ENCODE measurements around the gene MIA. TPM values are rescaled to one million over a fixed set of nuclear protein-coding genes. Genes with fewer than 3 reads are reported as not detected.

MIA gene
- total and polyA plus RNA-seq, 4 donors = 0.42 to 0.44 TPM; not detected in 2

- TF ChIP-seq CTCF (IDR thresholded peaks at IDR 0.05; ENCODE audit: low read depth, low read length, missing input control) (no peak), HNF4A (conservative IDR thresholded peaks at IDR 0.05) (no peak)
- TF ChIP-seq, protein P1, sequence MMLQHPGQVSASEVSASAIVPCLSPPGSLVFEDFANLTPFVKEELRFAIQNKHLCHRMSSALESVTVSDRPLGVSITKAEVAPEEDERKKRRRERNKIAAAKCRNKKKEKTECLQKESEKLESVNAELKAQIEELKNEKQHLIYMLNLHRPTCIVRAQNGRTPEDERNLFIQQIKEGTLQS (IDR thresholded peaks at IDR 0.05) = no peak
Measured at GRCh38 chr19:40800997-40801377, 25.7 kb downstream of the MIA start (continued).

- Histone ChIP-seq H3K27me3 (ENCODE audit: control insufficient read depth in 4 of 4, insufficient read depth in 4 of 4, low read length in 3 of 4) (no peaks in the 10 kb centered on the region), H3K36me3 (ENCODE audit: control insufficient read depth in 4 of 4, insufficient read depth in 3 of 4, low read depth in 1 of 4, low read length in 3 of 4) (peaks cover 0 to 5% (median 3%) of the 10 kb centered on the region in 4 donors), H3K27ac (ENCODE audit: low read depth in 1 of 2, low read length in 2 of 2) (peak overlapping the region; percentile 48 to 82), H3K4me1 (ENCODE audit: control insufficient read depth in 4 of 4, insufficient read depth in 4 of 4, low read length in 3 of 4) (peaks cover 34 to 76% (median 68%) of the 10 kb centered on the region in 4 donors), H3K9me3 (ENCODE audit: control insufficient read depth in 4 of 4, low read length in 3 of 4) (no peaks in the 10 kb centered on the region), H3K4me3 (ENCODE audit: low read depth in 1 of 3, low read length in 3 of 3) (no peak overlapping the region), H3K9ac (ENCODE audit: low read depth in 1 of 2, low read length in 2 of 2) (no peak overlapping the region)
- 61% methylated on average over 13 of the region's 13 CpGs for WGBS
- no peak for DNase-seq (ENCODE audit: low spot score)
- no peak for TF ChIP-seq HNF4G (IDR thresholded peaks at IDR 0.05)
- no peak for TF ChIP-seq HNF4A (conservative IDR thresholded peaks at IDR 0.05)
- TF ChIP-seq TAF1 (conservative IDR thresholded peaks at IDR 0.05) = no peak
- TF ChIP-seq GABPA (IDR thresholded peaks at IDR 0.05 in 1 of 2, conservative IDR thresholded peaks at IDR 0.05 in 1 of 2) = no peak
- TF ChIP-seq RAD21 (IDR thresholded peaks at IDR 0.05) = no peak
- TF ChIP-seq SP1 (IDR thresholded peaks at IDR 0.05) = no peak
Measured at GRCh38 chr19:40801426-40802299, 26.3 kb downstream of the MIA start.

DNA sequence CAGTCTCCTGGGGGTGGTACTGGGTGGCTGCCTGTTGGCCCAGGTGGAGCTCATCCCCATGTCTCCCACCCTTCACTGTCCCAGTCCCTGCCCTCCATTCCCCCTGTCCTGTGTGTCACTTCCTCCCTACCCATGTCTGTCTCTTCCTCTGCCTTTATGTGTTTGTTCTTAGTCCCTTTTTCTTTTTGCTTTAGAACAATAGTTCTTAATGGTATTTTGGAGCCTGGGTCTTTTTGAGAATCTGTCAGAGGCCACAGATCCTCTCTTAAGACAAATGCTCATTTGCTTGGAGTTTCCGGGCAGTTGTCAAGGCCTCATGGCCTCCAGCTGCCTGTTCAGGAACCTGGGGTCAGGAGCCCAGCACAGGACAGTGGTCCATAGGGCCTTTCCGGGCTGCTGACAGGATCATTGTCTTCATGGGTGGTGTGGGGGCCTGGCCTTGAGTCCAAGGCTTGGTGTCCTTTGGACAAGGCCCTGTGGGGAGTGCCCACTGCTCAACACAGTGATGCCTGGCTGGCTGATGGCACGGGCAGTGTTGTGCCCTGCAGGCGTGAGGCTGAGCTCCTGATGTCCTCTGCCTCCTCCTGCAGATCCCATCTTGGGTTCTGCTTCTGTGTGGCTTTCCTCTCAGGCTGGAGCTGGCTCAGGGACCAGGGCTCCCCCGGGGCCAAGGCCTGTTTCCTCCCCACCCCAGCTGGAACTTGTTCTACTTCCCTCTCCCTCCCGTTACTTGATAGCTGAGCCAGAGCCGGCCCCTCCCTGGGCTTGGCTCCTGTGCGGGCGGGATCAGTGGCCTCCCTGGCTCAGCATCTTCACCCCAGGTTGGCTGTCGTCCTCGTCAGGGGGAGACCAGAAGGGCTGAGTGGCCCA is 27.2 kb downstream of the MIA start:
- H3K27ac ChIP-seq (ENCODE audit: low read depth in 1 of 2, low read length in 2 of 2) = peak overlapping the region; percentile 48 to 82
- H3K4me3 ChIP-seq (ENCODE audit: low read depth in 1 of 3, low read length in 3 of 3) = no peak overlapping the region
- WGBS = 39% methylated on average over 11 of the region's 11 CpGs
- H3K36me3 ChIP-seq (ENCODE audit: control insufficient read depth in 4 of 4, insufficient read depth in 3 of 4, low read depth in 1 of 4, low read length in 3 of 4) = peaks cover under 1 to 10% (median 1%) of the 10 kb centered on the region in 4 donors
- TF ChIP-seq, protein P1 (IDR thresholded peaks at IDR 0.05) = no peak
- TF ChIP-seq NR2F2 (IDR thresholded peaks at IDR 0.05) = peak; percentile 73
- H3K4me1 ChIP-seq (ENCODE audit: control insufficient read depth in 4 of 4, insufficient read depth in 4 of 4, low read length in 3 of 4) = peaks cover 34 to 81% (median 67%) of the 10 kb centered on the region in 4 donors
- peak; percentile 67 for DNase-seq (ENCODE audit: low spot score)
- no peaks in the 10 kb centered on the region for H3K9me3 ChIP-seq (ENCODE audit: control insufficient read depth in 4 of 4, low read length in 3 of 4)
- H3K9ac ChIP-seq (ENCODE audit: low read depth in 1 of 2, low read length in 2 of 2) = no peak overlapping the region
- H3K27me3 ChIP-seq (ENCODE audit: control insufficient read depth in 4 of 4, insufficient read depth in 4 of 4, low read length in 3 of 4) = no peaks in the 10 kb centered on the region
